ENCODE data around the gene RYR1. TPM values are rescaled to one million over a fixed set of nuclear protein-coding genes. Genes with fewer than 3 reads are reported as not detected.

Gene RYR1
- total RNA-seq, 1 experiment from 2014 or later: 34.2 TPM

DNA sequence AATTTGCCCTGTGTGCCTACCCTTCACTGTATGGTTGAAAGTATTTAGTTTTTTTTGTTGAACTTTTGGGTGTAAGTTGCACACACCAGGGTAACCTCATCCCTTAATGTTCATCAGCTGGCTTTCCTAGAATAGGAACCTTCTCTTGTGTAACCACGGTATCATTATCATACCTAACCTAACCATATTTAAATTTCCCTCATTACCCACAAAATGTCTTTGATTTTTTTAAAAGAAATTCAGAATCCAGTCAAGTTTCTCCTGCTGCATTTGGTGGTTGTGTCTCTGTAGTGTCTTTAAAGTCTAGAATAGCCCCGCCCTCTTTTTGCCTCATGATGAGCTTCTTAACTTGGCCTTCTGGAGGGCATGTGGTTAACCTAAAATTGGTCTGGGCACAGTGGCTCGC is 80.3 kb downstream of the RYR1 start:
- POLR2A ChIA-PET: interaction anchor here (0.7 to 0.8 kb wide), 2 partner anchors 121 to 273 kb away, joined by 4 to 7 read pairs; no protein-coding TSS in a partner anchor

DNA sequence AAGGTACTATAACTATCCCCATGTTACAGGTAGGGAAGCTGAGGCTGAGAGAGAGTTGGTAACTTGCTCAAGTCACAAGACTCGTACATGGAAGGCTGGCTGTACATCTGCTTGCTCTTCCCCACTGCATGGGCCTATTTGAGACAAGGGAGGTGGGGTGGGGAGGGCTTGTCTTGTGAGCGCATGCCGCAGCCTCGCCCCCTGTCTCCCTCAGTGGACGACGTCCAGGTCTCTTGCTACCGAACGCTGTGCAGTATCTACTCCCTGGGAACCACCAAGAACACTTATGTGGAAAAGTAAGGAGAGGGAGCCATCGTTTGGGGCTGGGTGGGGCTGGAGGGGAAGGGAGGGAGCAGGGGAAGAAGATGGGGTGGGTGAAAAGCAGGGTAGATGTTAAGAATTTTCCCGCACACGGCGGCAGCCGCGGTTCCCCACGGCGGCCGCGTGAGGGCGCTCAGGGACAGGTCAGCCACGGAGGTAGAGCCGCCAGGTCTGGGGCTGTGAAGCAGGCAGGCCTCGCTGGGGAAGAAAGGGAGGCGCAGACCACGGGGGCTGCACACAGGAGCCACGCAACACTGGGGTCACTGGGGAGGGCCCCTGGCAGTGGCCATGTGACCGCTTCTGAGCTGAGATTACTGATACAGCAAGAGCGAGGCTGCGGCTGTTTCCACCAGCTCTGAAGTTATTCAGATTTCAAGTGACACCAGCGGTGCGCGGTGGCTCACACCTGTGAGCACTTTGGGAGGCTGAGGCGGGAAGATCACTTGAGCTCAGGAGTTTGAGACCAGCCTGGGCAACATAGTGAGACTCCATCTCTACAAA is 81.5 kb downstream of the RYR1 start:
- POLR2A ChIA-PET: interaction anchor here (0.6 to 1.1 kb wide), 4 partner anchors 42 to 410 kb away, joined by 3 to 5 read pairs (median 3); partner anchors contain the start of gene LGALS7B
- CTCF ChIA-PET: interaction anchor here (0.6 to 2.0 kb wide), 23 partner anchors 8 to 1673 kb away, joined by 3 to 27 read pairs (median 5); partner anchors contain the start of genes EIF3K, MRPS12 and SARS2
- in situ Hi-C loops (cut with HindIII; ENCODE audit: low pct_unique_long_range_greater_than_20kb, low sequenced_read_pairs) (no loop called here), intact Hi-C loops (cut with micrococcal nuclease; ENCODE audit: unreplicated experiment) (loop anchor here (1.0 to 10.0 kb wide), 4 partner anchors 102 to 420 kb away; partner anchors contain the start of genes ECH1, EIF3K, MAP4K1 and MRPS12)
- Histone ChIP-seq H3K4me3 (ENCODE audit: low read depth in 2 of 2, low read length in 2 of 2) (peak overlapping the region in 1 of 2 experiments; percentile 14; a peak in 2 of 4 replicates), H3K27me3 (ENCODE audit: control insufficient read depth, insufficient read depth, low read length) (no peaks in the 10 kb centered on the region), H3K36me3 (ENCODE audit: control insufficient read depth, insufficient read depth, low read length) (no peaks in the 10 kb centered on the region), H3K27ac (ENCODE audit: low read length) (0 out of 2 replicates have a peak overlapping the region, but pooled peaks have one; percentile 2), H3K4me1 (ENCODE audit: control insufficient read depth, insufficient read depth, low read length) (peaks cover 4% of the 10 kb centered on the region; the same call in 1 of the 2 replicates), H3K9me3 (ENCODE audit: control insufficient read depth, insufficient read depth, low read depth, low read length) (no peaks in the 10 kb centered on the region)
- TF ChIP-seq, protein P1, sequence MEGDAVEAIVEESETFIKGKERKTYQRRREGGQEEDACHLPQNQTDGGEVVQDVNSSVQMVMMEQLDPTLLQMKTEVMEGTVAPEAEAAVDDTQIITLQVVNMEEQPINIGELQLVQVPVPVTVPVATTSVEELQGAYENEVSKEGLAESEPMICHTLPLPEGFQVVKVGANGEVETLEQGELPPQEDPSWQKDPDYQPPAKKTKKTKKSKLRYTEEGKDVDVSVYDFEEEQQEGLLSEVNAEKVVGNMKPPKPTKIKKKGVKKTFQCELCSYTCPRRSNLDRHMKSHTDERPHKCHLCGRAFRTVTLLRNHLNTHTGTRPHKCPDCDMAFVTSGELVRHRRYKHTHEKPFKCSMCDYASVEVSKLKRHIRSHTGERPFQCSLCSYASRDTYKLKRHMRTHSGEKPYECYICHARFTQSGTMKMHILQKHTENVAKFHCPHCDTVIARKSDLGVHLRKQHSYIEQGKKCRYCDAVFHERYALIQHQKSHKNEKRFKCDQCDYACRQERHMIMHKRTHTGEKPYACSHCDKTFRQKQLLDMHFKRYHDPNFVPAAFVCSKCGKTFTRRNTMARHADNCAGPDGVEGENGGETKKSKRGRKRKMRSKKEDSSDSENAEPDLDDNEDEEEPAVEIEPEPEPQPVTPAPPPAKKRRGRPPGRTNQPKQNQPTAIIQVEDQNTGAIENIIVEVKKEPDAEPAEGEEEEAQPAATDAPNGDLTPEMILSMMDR (IDR thresholded peaks at IDR 0.05): no peak
- TF ChIP-seq SIN3A (IDR thresholded peaks at IDR 0.05; ENCODE audit: borderline replicate concordance, insufficient read depth, low read depth, low read length) (no peak), POLR2AphosphoS5 (IDR thresholded peaks at IDR 0.05; ENCODE audit: low read depth, low read length) (no peak), TCF7L2 (IDR thresholded peaks at IDR 0.05; ENCODE audit: low read depth, low read length) (no peak)
- TF ChIP-seq, protein P2, sequence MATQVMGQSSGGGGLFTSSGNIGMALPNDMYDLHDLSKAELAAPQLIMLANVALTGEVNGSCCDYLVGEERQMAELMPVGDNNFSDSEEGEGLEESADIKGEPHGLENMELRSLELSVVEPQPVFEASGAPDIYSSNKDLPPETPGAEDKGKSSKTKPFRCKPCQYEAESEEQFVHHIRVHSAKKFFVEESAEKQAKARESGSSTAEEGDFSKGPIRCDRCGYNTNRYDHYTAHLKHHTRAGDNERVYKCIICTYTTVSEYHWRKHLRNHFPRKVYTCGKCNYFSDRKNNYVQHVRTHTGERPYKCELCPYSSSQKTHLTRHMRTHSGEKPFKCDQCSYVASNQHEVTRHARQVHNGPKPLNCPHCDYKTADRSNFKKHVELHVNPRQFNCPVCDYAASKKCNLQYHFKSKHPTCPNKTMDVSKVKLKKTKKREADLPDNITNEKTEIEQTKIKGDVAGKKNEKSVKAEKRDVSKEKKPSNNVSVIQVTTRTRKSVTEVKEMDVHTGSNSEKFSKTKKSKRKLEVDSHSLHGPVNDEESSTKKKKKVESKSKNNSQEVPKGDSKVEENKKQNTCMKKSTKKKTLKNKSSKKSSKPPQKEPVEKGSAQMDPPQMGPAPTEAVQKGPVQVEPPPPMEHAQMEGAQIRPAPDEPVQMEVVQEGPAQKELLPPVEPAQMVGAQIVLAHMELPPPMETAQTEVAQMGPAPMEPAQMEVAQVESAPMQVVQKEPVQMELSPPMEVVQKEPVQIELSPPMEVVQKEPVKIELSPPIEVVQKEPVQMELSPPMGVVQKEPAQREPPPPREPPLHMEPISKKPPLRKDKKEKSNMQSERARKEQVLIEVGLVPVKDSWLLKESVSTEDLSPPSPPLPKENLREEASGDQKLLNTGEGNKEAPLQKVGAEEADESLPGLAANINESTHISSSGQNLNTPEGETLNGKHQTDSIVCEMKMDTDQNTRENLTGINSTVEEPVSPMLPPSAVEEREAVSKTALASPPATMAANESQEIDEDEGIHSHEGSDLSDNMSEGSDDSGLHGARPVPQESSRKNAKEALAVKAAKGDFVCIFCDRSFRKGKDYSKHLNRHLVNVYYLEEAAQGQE (IDR thresholded peaks at IDR 0.05; ENCODE audit: insufficient read depth in 1 of 2, low read depth in 2 of 2, low read length in 1 of 2): no peak
- BruUV-seq (replicated peaks): no TSS peak
- peak; percentile 85 for DNase-seq (ENCODE audit: low read depth, low spot score)
- ATAC-seq: peak; percentile 91

More for the DNA sequence above, 80.3 kb downstream of the RYR1 start:
- no peak overlapping the region for H3K27ac ChIP-seq (ENCODE audit: low read length)
- H3K27me3 ChIP-seq (ENCODE audit: control insufficient read depth, insufficient read depth, low read length): no peaks in the 10 kb centered on the region
- H3K4me3 ChIP-seq (ENCODE audit: low read depth in 2 of 2, low read length in 2 of 2): no peak overlapping the region
- TF ChIP-seq POLR2AphosphoS5 (IDR thresholded peaks at IDR 0.05; ENCODE audit: low read depth, low read length) (no peak), TCF7L2 (IDR thresholded peaks at IDR 0.05; ENCODE audit: low read depth, low read length) (no peak), SIN3A (IDR thresholded peaks at IDR 0.05; ENCODE audit: borderline replicate concordance, insufficient read depth, low read depth, low read length) (no peak)
- TF ChIP-seq, protein P1 (IDR thresholded peaks at IDR 0.05): no peak
- TF ChIP-seq, protein P2 (IDR thresholded peaks at IDR 0.05; ENCODE audit: insufficient read depth in 1 of 2, low read depth in 2 of 2, low read length in 1 of 2): no peak
- intact Hi-C loops (cut with micrococcal nuclease; ENCODE audit: unreplicated experiment): loop anchor here (10.0 kb wide), 2 partner anchors 321 to 421 kb away; partner anchors contain the start of genes ECH1, MRPS12 and SARS2
- in situ Hi-C loops (cut with HindIII; ENCODE audit: low pct_unique_long_range_greater_than_20kb, low sequenced_read_pairs): no loop called here
- ATAC-seq (no peak), DNase-seq (ENCODE audit: low read depth, low spot score) (no peak)
- H3K9me3 ChIP-seq (ENCODE audit: control insufficient read depth, insufficient read depth, low read depth, low read length): no peaks in the 10 kb centered on the region
- CTCF ChIA-PET: interaction anchor here (0.7 to 1.1 kb wide), 7 partner anchors 10 to 1384 kb away, joined by 3 to 10 read pairs (median 4); no protein-coding TSS in a partner anchor
- BruUV-seq (replicated peaks): no TSS peak
- H3K36me3 ChIP-seq (ENCODE audit: control insufficient read depth, insufficient read depth, low read length): no peaks in the 10 kb centered on the region
- peaks cover 4% of the 10 kb centered on the region; the same call in 1 of the 2 replicates for H3K4me1 ChIP-seq (ENCODE audit: control insufficient read depth, insufficient read depth, low read length)
